ENCODE results near the gene RGS12.

Gene RGS12

GRCh38 chr4:3262208-3263052 is 30.4 kb upstream of the RGS12 start:
- no peak overlapping the region for H3K4me3 ChIP-seq
- TF ChIP-seq CTCF (IDR thresholded peaks at IDR 0.05): no peak
- H3K27ac ChIP-seq: no peak overlapping the region
- DNase-seq (ENCODE audit: low spot score): peak; percentile 64

DNA sequence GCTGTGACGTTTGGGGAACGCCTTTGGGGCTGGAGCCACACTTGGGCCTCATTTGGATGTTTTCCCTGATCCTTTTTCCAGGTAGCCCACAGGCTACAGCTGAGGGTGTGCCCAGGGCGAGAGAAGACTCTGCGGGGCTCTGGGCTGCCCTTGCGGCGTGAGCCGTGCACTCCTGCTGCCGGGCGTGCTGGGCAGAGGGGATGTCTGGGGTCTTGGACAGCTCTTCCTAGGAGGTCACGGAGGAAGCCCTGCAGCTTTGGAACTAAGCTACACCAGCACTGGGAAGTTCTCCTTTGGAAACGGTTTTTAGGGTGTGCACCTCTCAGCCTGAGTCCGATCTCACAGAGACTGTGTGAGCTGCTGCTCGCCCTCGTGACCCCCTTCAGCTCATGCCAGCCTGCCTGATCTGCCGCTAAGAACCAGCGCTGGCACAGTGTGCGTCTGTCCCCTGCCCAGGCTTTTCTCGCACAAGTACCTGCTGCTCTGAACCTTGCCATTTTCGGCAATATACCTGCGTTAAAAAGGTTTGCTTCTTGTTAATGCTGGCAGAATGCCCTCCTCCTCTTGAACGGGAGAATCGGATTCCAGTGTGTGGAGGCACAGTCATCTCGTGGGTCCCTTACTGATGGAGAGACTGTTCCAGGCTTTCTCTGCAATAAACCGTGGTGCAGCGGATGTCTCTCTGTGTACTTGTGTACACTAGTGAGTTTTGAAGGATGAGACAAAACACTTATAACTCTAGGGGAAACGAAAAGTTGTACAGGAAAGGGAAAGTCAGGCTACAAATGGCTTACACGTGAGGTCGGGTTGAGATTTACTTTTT is 29.6 kb upstream of the RGS12 start:
- DNase-seq (ENCODE audit: low spot score): peak; percentile 47
- no peak overlapping the region for H3K27ac ChIP-seq
- no peak overlapping the region for H3K4me3 ChIP-seq
- no peak for TF ChIP-seq CTCF (IDR thresholded peaks at IDR 0.05)

DNA sequence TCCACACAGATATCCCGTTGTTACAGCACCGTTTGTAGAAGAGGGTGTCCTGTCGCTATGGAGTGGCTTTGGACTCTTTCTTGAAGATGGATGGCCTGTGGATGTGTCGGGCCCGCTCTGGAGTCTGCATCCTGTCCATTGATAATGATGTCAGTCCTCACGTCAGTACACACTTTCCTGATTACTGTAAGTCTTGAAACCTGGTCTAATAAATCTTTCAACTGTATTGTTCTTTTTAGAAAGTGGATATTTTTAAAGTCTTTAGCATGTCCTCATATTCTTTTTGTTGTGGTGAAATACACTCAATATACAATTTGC is 29.0 kb upstream of the RGS12 start:
- no peak overlapping the region for H3K4me3 ChIP-seq
- DNase-seq (ENCODE audit: low spot score): no peak

DNA sequence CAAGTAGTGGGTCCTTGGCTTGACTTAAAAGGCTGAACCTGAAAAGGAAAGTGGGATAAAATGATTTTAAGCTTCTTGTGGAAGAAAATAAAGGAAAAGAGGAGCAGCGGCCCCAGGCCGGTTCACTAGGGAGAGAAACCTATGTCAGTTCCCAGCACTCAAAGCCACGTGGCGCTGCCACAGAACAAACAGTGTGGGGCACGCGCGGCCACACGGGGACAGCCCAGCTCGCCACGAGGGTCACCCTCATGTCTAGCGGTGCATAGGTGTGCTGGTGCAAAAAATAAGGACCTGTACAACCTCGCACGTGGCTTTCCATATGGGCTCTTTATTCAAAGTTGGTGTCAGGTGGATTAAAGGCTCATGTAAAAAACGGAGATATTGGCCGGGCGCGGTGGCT is 26.7 kb upstream of the RGS12 start:
- no peak for TF ChIP-seq CTCF (IDR thresholded peaks at IDR 0.05)
- H3K4me3 ChIP-seq: no peak overlapping the region
- no peak overlapping the region for H3K27ac ChIP-seq
- peak; percentile 38 for DNase-seq (ENCODE audit: low spot score)

More for the DNA sequence above, 29.0 kb upstream of the RGS12 start:
- no peak overlapping the region for H3K27ac ChIP-seq
- no peak for TF ChIP-seq CTCF (IDR thresholded peaks at IDR 0.05)

GRCh38 chr4:3267576-3268394 is 25.0 kb upstream of the RGS12 start:
- peak; percentile 24 for DNase-seq (ENCODE audit: low spot score)
- TF ChIP-seq CTCF (IDR thresholded peaks at IDR 0.05): no peak
- H3K4me3 ChIP-seq: no peak overlapping the region

GRCh38 chr4:3268395-3269104 is 24.3 kb upstream of the RGS12 start:
- no peak overlapping the region for H3K4me3 ChIP-seq
- no peak overlapping the region for H3K27ac ChIP-seq
- peak; percentile 62 for DNase-seq (ENCODE audit: low spot score)
- TF ChIP-seq CTCF (IDR thresholded peaks at IDR 0.05): no peak

More at GRCh38 chr4:3267576-3268394, 25.0 kb upstream of the RGS12 start:
- no peak overlapping the region for H3K27ac ChIP-seq
